ENCODE data around the gene RPTOR. TPM values are rescaled to one million over a fixed set of nuclear protein-coding genes. Genes with fewer than 3 reads are reported as not detected.
"Not testable (repeated sequence)": the region's sequence is repeated elsewhere in the genome, so short reads cannot be mapped to it uniquely, and the experiment has no call there.

RPTOR gene
- total RNA-seq, 1 experiment from 2014 or later: 19.8 TPM

DNA sequence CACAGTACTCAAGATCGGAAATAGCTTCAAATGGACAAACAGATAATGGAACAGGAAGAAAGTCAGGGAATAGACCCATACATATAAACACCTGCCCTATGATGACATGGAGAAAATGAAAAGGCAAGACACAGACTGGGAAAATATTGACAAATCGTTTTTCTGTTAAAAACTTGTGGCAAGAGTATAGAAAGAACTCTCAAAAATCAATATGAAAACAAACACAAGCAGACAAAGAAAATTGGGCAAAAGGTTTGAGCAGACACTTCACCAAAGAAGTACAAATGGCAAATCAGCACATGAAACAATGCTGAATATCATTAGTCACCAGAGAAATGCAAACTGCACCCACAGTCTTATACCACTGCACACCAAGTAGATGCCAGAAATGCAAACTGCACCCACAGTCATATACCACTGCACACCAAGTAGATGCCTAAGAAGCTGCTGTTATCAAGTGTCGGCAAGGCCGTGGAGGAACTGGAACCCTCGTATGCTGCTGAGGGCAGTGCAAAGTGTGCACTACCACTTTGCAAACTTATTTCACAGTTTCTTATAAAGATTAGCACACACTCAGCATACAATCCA is 323.5 kb downstream of the RPTOR start:
- DNase-seq (ENCODE audit: low read depth): no peak
- in situ Hi-C loops (cut with HindIII; ENCODE audit: low pct_unique_long_range_greater_than_20kb, low sequenced_read_pairs): no loop called here

- DNase-seq (ENCODE audit: low read depth): no peak
- in situ Hi-C loops (cut with HindIII; ENCODE audit: low pct_unique_long_range_greater_than_20kb, low sequenced_read_pairs): no loop called here
Observed at GRCh38 chr17:80869481-80870145, 325.0 kb downstream of the RPTOR start.

DNA sequence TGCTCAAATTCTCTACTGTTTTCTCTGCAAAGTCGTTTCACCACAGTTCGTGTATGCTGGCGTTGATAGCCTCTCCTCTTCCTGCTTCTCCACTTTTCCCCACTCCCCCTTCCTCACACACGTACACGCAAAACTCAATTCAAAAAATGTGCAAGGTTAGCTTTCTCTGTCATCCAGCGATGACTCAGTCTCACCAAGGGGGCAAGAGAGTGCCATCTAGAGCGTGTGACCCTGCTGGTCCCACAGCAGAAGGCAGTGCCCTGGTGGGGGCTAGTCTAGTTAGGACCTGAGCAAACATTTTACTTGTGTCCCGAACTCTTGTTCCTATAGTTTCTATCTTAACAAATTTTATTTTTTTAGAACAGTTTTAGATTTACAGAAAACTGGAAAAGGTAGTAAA is 325.8 kb downstream of the RPTOR start:
- in situ Hi-C loops (cut with HindIII; ENCODE audit: low pct_unique_long_range_greater_than_20kb, low sequenced_read_pairs): no loop called here
- no peak for DNase-seq (ENCODE audit: low read depth)

DNA sequence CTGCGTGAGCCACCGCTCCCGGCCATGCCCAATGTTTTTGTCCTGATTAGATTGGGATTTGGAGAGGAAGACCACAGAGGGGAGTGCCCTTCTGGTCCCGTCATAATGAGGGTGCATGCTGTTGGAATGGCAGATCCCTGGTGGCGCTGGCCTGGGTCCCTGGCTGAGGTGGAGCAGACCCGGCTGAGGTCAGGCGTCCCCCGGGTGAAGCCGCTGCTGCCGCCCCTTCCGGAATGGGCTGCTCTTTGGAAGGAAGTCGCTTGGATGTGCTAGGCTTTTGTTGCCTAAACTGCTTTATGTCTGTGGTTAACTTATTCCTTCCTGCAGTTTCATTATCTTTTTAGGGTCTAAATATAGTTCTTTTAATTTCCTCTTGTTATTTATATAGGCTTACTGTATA is 326.7 kb downstream of the RPTOR start:
- in situ Hi-C loops (cut with HindIII; ENCODE audit: low pct_unique_long_range_greater_than_20kb, low sequenced_read_pairs): no loop called here
- no peak for DNase-seq (ENCODE audit: low read depth)

DNA sequence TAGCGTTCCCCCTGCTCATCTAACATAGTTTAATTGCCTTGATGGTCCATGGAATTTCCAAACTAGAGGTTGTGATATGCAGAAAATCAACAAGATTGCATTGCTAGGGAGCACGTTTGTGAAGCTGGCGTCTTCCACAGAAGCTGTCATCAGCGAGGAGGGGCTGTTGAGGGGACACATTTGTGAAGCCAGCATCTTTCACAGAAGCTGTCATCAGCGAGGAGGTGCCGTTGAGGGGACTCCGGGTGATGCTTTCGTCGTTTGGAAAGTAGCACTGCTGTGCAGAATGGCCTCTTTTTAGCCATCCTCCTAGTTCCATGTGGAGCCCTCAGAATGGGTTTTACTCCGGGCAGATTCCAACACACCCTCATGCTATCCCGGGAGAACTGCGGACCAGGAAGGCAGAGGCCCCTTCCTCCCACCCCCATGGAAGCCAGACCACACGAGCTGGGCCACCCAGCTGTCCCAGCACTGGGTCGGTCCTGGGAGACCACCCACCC is 327.4 kb downstream of the RPTOR start:
- in situ Hi-C loops (cut with HindIII; ENCODE audit: low pct_unique_long_range_greater_than_20kb, low sequenced_read_pairs): no loop called here
- no peak for DNase-seq (ENCODE audit: low read depth)

DNA sequence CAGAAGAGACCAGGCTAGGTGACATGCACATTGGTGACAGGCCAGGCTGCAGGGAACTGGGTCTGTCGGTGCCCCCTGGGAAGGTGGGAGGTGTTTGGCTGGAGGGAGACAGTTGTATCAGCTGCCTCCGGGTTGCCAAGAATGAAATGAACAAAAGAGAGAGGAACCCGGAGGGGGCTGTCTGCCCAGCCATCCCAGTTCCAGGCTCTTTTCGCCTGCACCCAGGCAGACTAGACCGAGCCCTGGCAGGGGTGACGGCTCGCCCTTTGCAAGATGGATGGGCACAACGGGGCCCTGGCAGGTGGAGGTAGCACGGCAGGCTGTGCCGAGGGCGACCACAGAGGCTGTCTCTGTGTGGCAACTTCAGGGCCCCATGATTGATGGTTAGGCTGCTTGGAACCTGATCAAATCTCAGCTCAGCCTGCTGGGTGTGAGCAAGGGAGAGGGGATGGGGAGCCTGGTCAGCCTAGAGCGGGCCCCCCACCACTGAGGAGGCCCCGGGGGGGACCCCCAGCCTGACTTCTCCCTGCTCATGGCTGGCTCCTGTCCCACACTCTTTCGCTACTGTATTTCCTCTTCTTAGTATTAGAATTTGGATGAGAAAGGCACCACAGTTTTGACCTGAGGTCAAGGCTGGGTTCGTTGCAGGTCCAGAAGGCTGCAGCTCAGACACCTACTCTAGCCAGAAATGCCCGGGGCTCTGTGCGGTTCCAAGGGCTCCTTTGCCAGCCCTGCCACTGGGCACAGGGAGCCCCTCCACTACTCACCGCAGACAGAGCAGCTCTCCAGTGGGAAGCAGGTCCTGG is 328.1 kb downstream of the RPTOR start:
- in situ Hi-C loops (cut with HindIII; ENCODE audit: low pct_unique_long_range_greater_than_20kb, low sequenced_read_pairs): no loop called here
- no peak for DNase-seq (ENCODE audit: low read depth)

- in situ Hi-C loops (cut with HindIII; ENCODE audit: low pct_unique_long_range_greater_than_20kb, low sequenced_read_pairs): no loop called here
- DNase-seq (ENCODE audit: low read depth): peak; percentile 50
Observed at GRCh38 chr17:80873307-80873951, 328.8 kb downstream of the RPTOR start.

DNA sequence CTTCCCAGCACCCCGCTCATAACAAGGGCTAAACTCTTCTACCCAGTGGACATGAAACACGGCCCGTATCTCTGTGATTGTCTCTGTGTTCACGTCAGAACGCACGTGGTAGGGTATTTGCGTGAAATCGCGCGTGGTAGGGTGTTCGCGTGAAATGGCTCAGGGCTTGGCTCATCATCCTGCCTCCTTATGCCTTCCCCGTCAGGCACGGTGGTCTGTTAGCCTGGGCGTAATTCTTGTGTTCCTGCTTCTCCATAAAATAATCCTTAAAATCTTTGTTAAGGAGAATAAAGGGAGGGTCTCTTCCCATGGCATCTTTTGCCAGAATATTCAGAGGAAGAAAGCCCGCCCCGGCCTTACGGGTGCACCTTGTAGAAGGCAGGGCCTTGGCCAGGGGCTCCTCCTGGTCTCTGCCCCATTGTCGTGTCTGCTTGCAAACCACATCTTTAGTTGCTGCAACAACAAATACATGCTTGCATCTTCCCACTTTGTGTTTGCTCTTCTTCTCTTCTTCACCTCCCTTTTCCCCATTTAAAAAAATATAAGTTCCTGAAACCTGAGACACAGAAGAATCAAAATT is 330.3 kb downstream of the RPTOR start:
- in situ Hi-C loops (cut with HindIII; ENCODE audit: low pct_unique_long_range_greater_than_20kb, low sequenced_read_pairs): no loop called here
- no peak for DNase-seq (ENCODE audit: low read depth)

GRCh38 chr17:80875480-80875995 is 330.9 kb downstream of the RPTOR start:
- in situ Hi-C loops (cut with HindIII; ENCODE audit: low pct_unique_long_range_greater_than_20kb, low sequenced_read_pairs); DNase-seq (ENCODE audit: low read depth): not testable (repeated sequence)

DNA sequence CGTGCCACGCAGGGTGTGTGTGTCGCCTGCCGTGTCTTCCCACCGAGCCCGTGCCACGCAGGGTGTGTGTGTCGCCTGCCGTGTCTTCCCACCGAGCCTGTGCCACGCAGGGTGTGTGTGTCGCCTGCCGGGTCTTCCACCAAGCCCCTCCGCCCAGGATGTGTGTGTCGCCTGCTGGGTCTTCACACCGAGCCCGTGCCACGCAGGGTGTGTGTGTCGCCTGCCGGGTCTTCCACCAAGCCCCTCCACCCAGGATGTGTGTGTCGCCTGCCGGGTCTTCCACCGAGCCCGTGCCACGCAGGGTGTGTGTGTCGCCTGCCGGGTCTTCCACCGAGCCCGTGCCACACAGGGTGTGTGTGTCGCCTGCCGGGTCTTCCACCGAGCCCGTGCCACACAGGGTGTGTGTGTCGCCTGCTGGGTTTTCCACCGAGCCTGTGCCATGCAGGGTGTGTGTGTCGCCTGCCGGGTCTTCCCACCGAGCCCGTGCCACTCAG is 331.9 kb downstream of the RPTOR start:
- in situ Hi-C loops (cut with HindIII; ENCODE audit: low pct_unique_long_range_greater_than_20kb, low sequenced_read_pairs); DNase-seq (ENCODE audit: low read depth): not testable (repeated sequence)

DNA sequence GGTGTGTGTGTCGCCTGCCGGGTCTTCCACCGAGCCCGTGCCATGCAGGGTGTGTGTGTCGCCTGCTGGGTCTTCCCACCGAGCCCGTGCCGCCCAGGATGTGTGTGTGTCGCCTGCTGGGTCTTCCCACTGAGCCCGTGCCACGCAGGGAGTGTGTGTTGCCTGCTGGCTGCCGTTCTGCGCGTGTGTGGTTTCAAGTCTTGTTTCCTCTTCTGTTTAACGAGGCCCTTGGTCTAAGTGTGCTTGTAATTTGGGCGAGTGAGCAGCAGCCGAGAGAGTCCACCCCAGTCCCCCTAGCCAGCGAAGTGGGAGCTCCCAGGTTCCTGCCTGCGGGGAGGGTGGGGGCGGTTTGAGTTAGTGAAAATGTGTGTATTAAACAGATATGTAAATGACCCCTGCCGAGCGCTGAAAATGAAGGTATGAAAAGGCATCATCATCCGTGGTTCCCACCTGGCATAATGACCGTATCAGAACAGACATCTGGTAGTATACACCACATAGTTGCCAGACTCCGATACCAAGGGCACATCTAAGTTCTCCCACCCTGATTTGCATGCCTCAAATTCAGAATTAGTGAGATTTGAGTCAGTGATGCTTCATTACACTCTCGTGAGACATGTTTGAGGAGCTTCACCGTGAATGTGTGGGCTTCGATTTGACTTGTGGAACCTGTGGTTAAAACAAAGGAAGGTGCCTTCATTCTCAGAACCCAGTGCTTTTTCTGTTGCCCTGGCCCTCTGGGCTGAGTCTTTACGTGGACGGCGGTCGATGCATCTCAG is 332.5 kb downstream of the RPTOR start:
- in situ Hi-C loops (cut with HindIII; ENCODE audit: low pct_unique_long_range_greater_than_20kb, low sequenced_read_pairs): no loop called here
- no peak for DNase-seq (ENCODE audit: low read depth)

GRCh38 chr17:80877729-80878303 is 333.2 kb downstream of the RPTOR start:
- in situ Hi-C loops (cut with HindIII; ENCODE audit: low pct_unique_long_range_greater_than_20kb, low sequenced_read_pairs): no loop called here
- no peak for DNase-seq (ENCODE audit: low read depth)

DNA sequence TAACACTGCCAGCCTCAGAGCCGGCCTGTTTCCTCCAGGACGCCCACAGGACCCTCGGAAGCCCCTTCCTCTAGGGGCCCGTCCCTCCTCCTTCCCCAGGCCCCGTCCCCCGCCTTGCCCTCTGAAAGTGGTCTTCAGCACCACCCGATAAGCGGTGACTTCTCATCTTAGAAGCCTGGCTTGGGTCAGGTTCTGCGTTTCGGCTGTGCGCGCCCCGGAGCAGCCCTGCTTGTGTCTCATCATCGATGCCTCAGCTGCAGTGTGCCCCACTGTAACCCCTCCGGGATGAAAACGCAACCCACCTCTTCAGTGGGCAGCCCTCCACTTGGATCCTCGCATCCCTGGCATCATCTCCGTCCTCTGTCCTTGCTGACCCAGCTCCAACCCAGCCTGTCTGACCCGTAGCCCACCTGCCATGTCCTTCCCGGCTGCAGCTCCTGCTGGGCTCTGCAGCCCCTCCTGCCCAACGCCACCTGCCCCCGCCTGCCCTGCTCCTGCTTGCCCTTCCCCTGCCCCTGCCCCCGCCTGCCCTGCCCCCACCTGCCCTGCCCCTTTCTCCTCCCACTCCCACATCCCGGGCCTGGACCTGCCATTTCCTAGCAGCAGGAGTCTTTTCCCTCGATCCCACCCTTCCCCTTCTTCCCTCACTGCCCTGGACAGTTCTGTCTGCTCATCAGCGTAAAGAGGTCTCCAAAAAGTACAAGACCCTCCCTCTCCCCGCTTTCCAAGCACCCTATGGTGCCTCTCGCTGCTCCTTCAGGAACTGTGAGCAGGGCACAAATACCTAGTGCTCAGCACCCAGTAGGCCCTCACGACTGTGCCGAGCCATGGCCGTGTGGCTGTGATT is 334.5 kb downstream of the RPTOR start:
- no peak for DNase-seq (ENCODE audit: low read depth)
- in situ Hi-C loops (cut with HindIII; ENCODE audit: low pct_unique_long_range_greater_than_20kb, low sequenced_read_pairs): no loop called here

GRCh38 chr17:80879723-80880647 is 335.3 kb downstream of the RPTOR start:
- in situ Hi-C loops (cut with HindIII; ENCODE audit: low pct_unique_long_range_greater_than_20kb, low sequenced_read_pairs): no loop called here
- no peak for DNase-seq (ENCODE audit: low read depth)

GRCh38 chr17:80880648-80880985 is 336.0 kb downstream of the RPTOR start:
- DNase-seq (ENCODE audit: low read depth): no peak
- in situ Hi-C loops (cut with HindIII; ENCODE audit: low pct_unique_long_range_greater_than_20kb, low sequenced_read_pairs): no loop called here
